NAMALWA (cell line): Measurements from ENCODE around the gene FAAH.

Source experiments
- DNase-seq: peaks from one replicate; pipeline ENCODE4 v3.0.0-alpha.2; 2015; ENCODE audit warnings: low spot score

Gene FAAH

GRCh38 chr1:46449223-46450159 is 55.4 kb downstream of the FAAH start:
- DNase-seq: no peak

GRCh38 chr1:46450160-46450517 is 56.0 kb downstream of the FAAH start:
- no peak for DNase-seq

- DNase-seq: no peak
Measured at GRCh38 chr1:46451948-46452930, 58.1 kb downstream of the FAAH start.

GRCh38 chr1:46452931-46453325 is 58.8 kb downstream of the FAAH start:
- DNase-seq: no peak

DNA sequence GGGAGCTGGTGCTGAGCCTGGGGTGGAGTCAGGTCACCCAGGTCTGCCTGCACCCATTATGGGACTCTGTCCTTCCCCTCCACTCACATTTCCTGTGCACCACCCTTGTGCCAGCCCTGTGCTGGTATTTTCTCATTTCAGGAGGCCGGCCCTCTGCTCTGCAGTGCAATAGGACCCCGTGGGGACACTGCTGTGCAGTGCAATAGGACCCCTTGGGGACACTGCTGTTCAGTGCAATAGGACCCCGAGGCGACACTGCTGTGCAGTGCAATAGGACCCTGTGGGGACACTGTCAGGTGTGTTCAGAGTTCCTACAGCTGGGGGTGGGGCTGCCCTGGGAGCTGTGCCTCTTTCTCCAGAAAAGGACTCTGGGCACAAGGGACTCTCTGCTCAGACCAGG is 59.3 kb downstream of the FAAH start:
- DNase-seq: no peak

- DNase-seq: no peak
Measured at GRCh38 chr1:46455951-46456350, 61.8 kb downstream of the FAAH start.

DNA sequence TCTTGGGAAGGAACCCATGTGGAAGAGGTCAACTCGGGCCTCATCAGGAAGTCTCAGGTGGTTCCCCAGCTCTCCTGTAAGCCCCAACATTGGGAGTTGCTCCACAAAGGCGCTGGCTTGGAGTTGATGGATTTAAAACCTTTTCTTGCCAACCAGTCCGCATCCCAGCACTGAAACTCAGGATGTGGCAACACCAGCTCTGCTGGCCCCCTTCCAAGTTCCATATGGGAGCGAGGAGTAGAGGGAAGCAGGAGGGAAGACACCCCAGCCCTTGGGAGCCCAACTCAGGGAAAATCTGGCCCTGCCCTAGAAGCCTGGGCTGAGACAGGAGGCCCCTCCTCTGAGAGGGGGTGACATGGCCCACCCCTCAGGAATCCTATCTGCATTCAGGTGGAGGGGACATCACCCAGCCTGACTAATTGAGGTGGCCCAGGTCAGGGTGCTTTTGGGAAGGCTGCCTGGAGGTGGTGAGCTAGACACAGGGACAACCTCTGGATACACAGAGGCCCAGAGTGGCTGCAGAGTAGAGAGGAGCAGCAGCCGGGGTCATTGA is 62.4 kb downstream of the FAAH start:
- no peak for DNase-seq

DNA sequence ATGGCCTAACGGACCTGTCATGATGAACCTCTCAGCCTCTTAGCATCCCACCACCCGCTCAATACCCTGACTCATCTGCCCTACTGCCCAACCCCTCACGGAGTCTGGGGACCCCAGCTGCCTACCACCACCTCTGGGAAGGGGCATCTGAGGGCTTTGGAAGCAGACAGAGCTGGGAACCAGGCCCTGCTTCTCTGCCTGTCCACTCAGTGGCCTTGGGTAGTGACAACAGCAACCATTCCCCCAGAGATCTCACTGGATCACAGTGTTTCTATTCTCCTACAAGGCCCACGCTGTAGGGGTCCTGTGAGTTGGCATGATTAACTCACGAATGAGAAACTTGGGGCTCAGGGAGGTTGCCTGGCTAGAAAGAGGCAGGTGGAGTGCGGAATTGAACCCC is 63.1 kb downstream of the FAAH start:
- DNase-seq: no peak

GRCh38 chr1:46458190-46458589 is 64.1 kb downstream of the FAAH start:
- no peak for DNase-seq

DNA sequence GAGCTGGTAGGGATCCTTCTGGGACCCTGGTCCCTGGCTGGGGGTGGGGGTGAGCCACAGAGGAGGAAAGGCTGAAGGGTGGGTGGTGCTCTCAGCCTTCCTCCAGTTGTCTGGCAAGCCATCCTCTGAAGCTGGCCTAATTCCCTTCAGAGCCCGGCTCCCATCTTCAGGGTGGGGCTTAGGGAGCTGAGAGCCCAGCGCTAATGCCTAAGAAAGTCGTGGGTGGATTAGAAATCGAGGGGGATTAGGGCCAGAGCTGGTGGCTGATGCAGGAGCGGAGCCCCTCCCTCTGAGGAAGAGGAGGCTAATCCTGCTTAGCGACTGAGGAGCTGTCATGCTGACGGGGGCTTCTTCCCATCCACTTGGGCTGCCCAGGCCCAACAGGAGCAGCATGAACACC is 64.7 kb downstream of the FAAH start:
- no peak for DNase-seq

DNA sequence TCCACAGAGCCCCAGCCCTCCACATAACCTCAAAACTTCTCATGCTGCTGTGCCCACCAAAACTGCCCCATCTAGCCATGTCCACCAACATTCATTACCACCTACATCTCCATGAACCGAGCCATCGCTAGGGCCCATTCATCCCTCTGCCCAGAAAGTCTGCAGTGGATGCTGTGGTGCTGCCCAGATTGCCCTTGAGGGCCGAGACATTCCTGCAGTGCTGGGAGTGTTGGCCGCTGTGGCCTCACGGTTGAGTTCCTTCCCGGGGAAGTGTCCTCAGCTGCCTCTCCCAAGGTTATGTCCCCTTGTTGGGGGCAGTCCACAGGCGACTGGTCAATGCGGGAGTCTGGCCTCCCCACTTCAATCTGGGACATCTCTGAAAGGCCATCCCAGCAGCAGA is 65.2 kb downstream of the FAAH start:
- DNase-seq: no peak

DNA sequence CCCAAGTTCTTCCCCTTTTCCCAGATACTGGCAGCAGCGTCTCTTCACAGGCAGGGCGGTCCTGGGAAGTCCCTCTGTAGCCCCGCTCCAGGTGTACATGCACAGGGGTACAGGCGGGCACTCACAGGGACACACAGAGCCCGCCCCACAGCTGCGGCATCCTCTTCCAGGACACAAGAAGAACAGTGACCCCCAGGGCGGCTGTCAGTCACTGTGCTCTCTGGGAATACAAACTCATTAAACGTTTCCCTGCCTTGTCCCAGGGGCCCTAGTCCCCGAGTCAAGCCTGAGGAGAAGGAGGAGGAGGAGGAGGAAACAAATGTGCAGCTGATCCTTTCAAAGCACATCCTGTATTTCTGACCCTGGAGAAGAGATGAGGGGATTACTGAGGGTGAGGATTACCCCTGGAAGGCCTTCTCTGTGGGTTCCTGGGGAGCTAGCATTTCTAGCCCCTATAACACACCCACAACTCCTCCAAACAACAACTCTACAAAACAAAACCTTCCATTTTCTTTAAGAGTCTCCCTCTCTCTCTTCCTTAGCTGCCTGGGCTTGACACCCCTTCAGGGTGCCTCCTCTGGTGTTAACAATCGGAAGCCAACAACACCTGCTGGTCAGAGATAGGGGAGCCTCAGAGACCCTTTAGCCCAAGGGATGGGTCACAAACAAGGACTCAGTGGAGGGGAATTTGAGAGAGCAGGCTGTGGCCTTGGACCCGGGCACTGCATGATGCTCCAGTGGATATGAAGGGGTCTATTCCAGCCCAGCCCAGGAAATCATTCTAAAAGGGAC is 67.1 kb downstream of the FAAH start:
- no peak for DNase-seq

GRCh38 chr1:46461809-46462448 is 67.8 kb downstream of the FAAH start:
- DNase-seq: no peak
